Lower leg skin (tissue), 4 donors: ENCODE data around the gene SNX4. TPM values are rescaled to one million over a fixed set of nuclear protein-coding genes. Genes with fewer than 3 reads are reported as not detected.

Experiments
- DNase-seq, 2 donors: peaks; one replicate each; pipeline ENCODE4 v3.0.0-alpha.2; 2019; ENCODE audit warnings: low spot score in 2 of 2
- H3K4me3 ChIP-seq: fragments of 200-600 bp; sonication (generic); 2 replicates; pipeline ENCODE4 v1.5.1; 2017; ENCODE audit warnings: mild to moderate bottlenecking, low read depth; ENCODE audit not compliant: poor library complexity, severe bottlenecking
- POLR2A ChIP-seq, 2 donors: fragments of 450-650 bp; IDR thresholded peaks; one replicate each; pipeline ENCODE4 v1.6.1; 2016 to 2017; ENCODE audit warnings: antibody characterized with exemption in 2 of 2, mild to moderate bottlenecking in 1 of 2, moderate library complexity in 1 of 2
- WGBS, 2 donors: methylation state at CpG; one replicate each; pipeline ENCODE4 v1.1.5; 2018; 5-methylcytosine and 5-hydroxymethylcytosine counted together
- intact Hi-C: fragments of 100-400 bp; cut with DNase I; formaldehyde crosslinking; loops from one replicate; pipeline ENCODE4 v1.15.0; 2023; ENCODE audit warnings: low total_unique reads
- total RNA-seq, 4 donors: library from RNA; depleted of rRNA; stranded (reverse); fragments of >200 nt; gene quantifications; one replicate each; pipeline ENCODE4 v1.1.0, GENCODE V29; 2016
- TF ChIP-seq, protein P1 (sequence below), 3 donors: fragments of 450-650 bp; IDR thresholded peaks; one replicate each; pipeline ENCODE4 v1.5.1; 2016; ENCODE audit warnings: antibody characterized with exemption in 3 of 3, mild to moderate bottlenecking in 3 of 3, moderate library complexity in 2 of 3

SNX4 gene
- total RNA-seq, 4 donors from 2014 or later, result 22.4 to 71.3 (median 24.6) TPM

DNA sequence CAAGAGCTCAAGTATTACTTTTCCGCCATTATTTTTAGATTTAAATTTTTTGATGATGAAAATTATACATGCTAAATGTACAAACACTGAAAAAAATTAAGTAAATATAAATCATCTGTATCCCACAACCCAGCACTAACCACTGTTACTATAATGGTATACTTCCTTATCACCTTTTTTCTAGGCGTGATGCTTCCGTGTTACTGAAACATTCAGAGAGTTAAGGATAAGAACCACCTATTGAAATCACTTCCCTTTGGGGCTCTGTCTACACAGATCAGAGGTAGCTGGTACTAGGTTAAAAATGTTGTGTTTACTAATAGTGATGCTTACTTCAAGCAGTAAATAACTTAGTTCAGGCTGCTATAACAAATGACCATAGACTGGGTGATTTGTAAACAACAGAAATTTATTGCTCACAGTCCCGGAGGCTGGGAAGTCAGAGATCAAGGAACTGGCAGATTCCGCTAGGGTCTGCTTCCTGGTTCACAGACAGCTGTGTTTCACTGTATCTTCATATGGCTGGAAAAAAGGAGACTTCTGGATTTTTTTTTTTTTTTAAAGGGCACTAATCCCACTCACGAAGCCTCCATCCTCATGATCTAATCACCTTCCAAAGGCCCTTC lies 6.4 kb downstream of the SNX4 start:
- TF ChIP-seq, protein P1, sequence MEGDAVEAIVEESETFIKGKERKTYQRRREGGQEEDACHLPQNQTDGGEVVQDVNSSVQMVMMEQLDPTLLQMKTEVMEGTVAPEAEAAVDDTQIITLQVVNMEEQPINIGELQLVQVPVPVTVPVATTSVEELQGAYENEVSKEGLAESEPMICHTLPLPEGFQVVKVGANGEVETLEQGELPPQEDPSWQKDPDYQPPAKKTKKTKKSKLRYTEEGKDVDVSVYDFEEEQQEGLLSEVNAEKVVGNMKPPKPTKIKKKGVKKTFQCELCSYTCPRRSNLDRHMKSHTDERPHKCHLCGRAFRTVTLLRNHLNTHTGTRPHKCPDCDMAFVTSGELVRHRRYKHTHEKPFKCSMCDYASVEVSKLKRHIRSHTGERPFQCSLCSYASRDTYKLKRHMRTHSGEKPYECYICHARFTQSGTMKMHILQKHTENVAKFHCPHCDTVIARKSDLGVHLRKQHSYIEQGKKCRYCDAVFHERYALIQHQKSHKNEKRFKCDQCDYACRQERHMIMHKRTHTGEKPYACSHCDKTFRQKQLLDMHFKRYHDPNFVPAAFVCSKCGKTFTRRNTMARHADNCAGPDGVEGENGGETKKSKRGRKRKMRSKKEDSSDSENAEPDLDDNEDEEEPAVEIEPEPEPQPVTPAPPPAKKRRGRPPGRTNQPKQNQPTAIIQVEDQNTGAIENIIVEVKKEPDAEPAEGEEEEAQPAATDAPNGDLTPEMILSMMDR (IDR thresholded peaks at IDR 0.05), result no peak
- TF ChIP-seq POLR2A (IDR thresholded peaks at IDR 0.05), result no peak
- DNase-seq, result no peak
- intact Hi-C loops, result no loop called here
- WGBS, 2 donors, result 82 to 92% methylated on average over 6 of the region's 6 CpGs
- no peak overlapping the region for H3K4me3 ChIP-seq

DNA sequence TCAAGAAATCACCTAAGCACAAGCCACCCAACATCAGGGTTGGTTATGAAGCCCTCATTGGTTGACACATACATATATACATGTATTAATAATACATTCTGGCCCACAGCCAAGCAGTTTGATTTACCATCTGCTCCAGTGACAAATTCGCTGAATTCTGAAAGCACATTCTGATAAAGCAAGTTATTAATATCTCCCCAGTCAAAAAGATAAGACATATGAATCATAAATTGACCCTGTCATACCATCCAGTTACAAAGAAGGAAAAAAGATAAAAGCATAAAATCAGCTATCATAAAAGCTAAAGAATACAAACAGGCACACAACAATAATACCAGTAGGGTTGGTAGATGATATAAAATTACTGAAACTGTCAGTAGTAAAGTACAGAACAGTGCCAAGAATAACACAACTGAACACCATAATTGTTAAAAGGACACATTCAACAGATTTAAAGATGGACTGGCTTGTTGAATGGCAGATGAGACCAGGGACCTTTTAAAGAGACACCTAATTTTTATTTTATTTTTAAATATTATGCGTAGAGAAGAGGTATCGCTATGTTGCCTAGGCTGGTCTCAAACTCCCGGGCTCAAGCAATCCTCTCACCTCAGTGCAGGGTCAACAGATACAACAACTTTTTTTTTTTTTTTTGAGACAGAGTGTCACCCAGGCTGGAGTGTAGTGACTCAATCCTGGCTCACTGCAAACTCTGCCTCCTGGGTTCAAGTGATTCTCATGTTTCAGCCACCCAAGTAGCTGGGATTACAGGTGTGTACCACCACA lies 7.7 kb downstream of the SNX4 start:
- TF ChIP-seq POLR2A (IDR thresholded peaks at IDR 0.05), result no peak
- TF ChIP-seq, protein P1 (IDR thresholded peaks at IDR 0.05), result no peak
- intact Hi-C loops, result no loop called here
- WGBS, 2 donors, result 75 to 77% methylated on average over 4 of the region's 4 CpGs
- no peak overlapping the region for H3K4me3 ChIP-seq
- no peak for DNase-seq

DNA sequence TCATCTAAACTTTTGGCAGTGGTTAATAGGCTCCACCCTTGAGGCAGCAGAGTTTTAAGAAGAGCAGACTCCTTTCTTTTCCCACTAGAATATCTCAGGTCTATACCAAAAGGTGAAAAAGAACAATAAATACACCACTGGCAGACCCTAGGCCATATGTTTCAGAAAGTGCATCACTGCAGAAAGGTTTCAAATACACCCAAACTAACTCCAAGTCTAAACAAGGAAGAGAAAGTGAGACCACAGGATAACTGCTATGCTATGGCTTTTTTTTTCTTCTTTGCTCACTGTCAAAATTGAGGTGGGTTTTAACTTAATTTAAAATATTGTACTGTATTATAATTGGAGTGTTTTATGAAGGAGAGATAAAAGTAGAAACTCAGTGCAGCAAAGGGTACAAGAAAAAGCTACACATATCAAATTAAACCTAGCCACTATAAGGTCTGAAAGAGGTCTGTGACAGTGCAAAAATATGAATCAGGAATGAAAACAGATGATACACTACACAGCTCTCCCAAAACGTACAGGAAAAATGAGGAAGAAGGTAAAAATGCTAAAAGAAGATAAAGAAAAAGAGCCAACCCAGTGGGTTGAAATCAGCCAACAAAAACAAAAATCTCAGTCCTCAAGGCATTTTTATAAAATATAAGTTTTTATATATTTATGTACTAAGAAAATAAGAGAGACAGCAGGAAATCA lies 8.4 kb downstream of the SNX4 start:
- TF ChIP-seq POLR2A (IDR thresholded peaks at IDR 0.05), result no peak
- TF ChIP-seq, protein P1 (IDR thresholded peaks at IDR 0.05), result no peak
- 5 to 26% methylated on average over 1 of the region's 1 CpG for WGBS, 2 donors
- intact Hi-C loops, result no loop called here
- no peak for DNase-seq
- no peak overlapping the region for H3K4me3 ChIP-seq

DNA sequence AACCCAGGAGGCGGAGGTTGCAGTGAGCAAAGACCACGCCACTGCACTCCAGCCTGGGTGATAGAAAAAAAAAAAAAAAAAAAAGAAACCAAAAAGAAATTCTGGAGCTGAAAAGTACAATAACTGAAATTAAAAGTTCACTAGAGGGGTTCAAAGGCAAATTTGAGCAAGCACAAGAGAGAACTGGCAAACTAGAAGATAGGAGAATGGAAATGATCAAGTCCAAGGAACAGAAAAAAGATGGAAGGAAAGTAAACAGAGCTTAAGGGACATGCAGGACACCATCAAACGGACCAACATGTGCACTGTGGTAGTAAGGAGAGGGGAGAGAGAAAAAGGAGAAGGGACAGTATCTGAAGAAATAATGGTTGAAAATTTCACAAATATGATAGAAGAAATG lies 12.9 kb downstream of the SNX4 start:
- no peak for TF ChIP-seq POLR2A (IDR thresholded peaks at IDR 0.05)
- TF ChIP-seq, protein P1 (IDR thresholded peaks at IDR 0.05), result no peak
- intact Hi-C loops, result no loop called here
- H3K4me3 ChIP-seq, result no peak overlapping the region
- DNase-seq, result no peak
- 95 to 99% methylated on average over 3 of the region's 3 CpGs for WGBS, 2 donors

DNA sequence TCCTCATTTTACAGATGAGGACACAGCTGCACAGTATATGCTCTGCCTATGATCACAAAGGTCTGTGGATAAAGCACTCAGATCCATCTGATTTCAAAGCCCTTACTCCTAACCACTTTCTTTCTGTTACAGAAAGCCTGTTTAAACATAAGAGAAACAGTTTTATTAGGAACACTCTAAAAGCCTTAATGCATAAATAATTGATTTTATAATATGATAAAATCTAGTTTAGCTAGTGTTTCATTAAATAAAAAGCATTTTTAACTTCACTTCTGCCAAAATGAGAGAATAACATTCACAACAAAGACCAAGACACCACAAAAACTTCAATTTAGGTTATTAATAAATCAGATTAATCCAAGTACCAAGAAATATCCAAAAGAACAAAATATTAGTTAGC lies 21.4 kb downstream of the SNX4 start:
- no peak overlapping the region for H3K4me3 ChIP-seq
- intact Hi-C loops, result no loop called here
- DNase-seq, result no peak
- TF ChIP-seq, protein P1 (IDR thresholded peaks at IDR 0.05), result no peak
- TF ChIP-seq POLR2A (IDR thresholded peaks at IDR 0.05), result no peak
